Lung (tissue), 12 donors: ENCODE data around the gene GREB1L. TPM values are rescaled to one million over a fixed set of nuclear protein-coding genes. Genes with fewer than 3 reads are reported as not detected.

Source experiments
- ATAC-seq: fragments of 200-7000 bp; cut with Tn5 transposase; one replicate; pipeline ENCODE4 v1.9.1; 2020; ENCODE audit warnings: moderate number of reproducible peaks; ENCODE audit not compliant: insufficient read depth, low FRiP score
- DNase-seq, 3 donors: peaks; one replicate each; pipeline ENCODE4 v3.0.0-alpha.2; 2013 to 2017
- H3K27ac ChIP-seq, 2 donors: one replicate each; pipeline ENCODE4 v1.5.1; 2013; ENCODE audit warnings: mild to moderate bottlenecking in 2 of 2, moderate library complexity in 2 of 2, control low read depth in 1 of 2, inconsistent platforms in 1 of 2, low read depth in 1 of 2, low read length in 1 of 2
- H3K27me3 ChIP-seq, 3 donors: one replicate each; pipeline ENCODE4 v1.5.1; 2013; ENCODE audit warnings: low read length in 2 of 3; ENCODE audit not compliant: control insufficient read depth in 3 of 3, insufficient read depth in 3 of 3
- H3K36me3 ChIP-seq, 4 donors: one replicate each; pipeline ENCODE4 v1.5.1; 2013; ENCODE audit warnings: low read length in 4 of 4, mild to moderate bottlenecking in 1 of 4, moderate library complexity in 1 of 4; ENCODE audit not compliant: control insufficient read depth in 4 of 4, insufficient read depth in 4 of 4
- H3K4me1 ChIP-seq, 5 donors: one replicate each; pipeline ENCODE4 v1.5.1; 2013; ENCODE audit warnings: low read length in 5 of 5, mild to moderate bottlenecking in 2 of 5, moderate library complexity in 1 of 5; ENCODE audit not compliant: control insufficient read depth in 5 of 5, insufficient read depth in 5 of 5
- H3K4me3 ChIP-seq: one replicate; pipeline ENCODE4 v1.5.1; 2013; ENCODE audit warnings: mild to moderate bottlenecking, control low read depth, moderate library complexity
- H3K9ac ChIP-seq, 2 donors: one replicate each; pipeline ENCODE4 v1.5.1; 2013; ENCODE audit warnings: low read length in 2 of 2, control low read depth in 1 of 2; ENCODE audit not compliant: insufficient read depth in 1 of 2
- H3K9me3 ChIP-seq, 4 donors: one replicate each; pipeline ENCODE4 v1.5.1; 2013; ENCODE audit warnings: low read length in 3 of 4, mild to moderate bottlenecking in 1 of 4, moderate library complexity in 1 of 4; ENCODE audit not compliant: control insufficient read depth in 4 of 4, insufficient read depth in 3 of 4
- WGBS, 2 donors: extraction: QIAGEN DNeasy Blood & Tissue Kit; methylation state at CpG; one replicate each; pipeline ENCODE4 v1.1.7; 2013; 5-methylcytosine and 5-hydroxymethylcytosine counted together
- polyA plus RNA-seq, 2 donors: library from polyadenylated mRNA; stranded (reverse); fragments of 200-250 nt; gene quantifications; one replicate each; pipeline ENCODE4 v1.2.1, GENCODE V29; 2013
- total RNA-seq, 2 donors: library from RNA; depleted of rRNA in 1 of 2; stranded (reverse); fragments of >200 nt in 1 of 2; gene quantifications; one replicate each; pipeline ENCODE4 v1.2.1, GENCODE V29; 2014 to 2021
- TF ChIP-seq, protein P1 (sequence below): IDR thresholded peaks from 2 replicates; pipeline ENCODE4 v1.5.1; 2012; ENCODE audit warnings: mild to moderate bottlenecking; ENCODE audit errors: control extremely low read depth, extremely low read depth
- donor health status: control.
- donor health status: control.
- donor health status: Bipolar disorder and iron deficiency.
- donor health status: healthy.
- donor health status: DM: yes; HTN: yes; CAD: no.

The GREB1L gene
- total and polyA plus RNA-seq, 4 donors = 0.08 to 1.2 (median 0.41) TPM

DNA sequence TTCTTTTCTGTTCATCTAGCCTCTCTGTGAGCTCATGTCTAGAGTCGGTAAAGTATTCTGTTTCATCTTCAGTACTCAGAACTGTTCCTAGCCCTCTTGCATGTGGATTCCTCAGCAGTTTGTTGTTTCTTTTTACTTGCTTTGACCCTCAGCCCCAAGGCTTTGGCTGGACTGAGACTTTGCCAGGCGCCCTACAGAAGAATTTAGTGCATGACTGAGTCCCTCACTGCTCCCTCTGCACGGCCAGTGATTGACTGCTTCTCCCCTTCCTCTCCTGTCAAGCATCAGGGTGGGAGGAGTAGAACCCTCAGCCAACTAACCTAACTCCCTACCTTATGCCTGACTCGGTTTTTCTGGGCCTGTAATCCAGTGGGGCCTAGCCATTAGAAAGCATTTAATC lies 248.7 kb downstream of the GREB1L start:
- Histone ChIP-seq H3K27ac (no peak overlapping the region), H3K9me3 (no peaks in the 10 kb centered on the region), H3K36me3 (no peaks in the 10 kb centered on the region), H3K27me3 (no peaks in the 10 kb centered on the region), H3K4me3 (no peak overlapping the region), H3K4me1 (no peaks in the 10 kb centered on the region), H3K9ac (no peak overlapping the region)
- DNase-seq (no peak), ATAC-seq (no peak)
- TF ChIP-seq, protein P1, sequence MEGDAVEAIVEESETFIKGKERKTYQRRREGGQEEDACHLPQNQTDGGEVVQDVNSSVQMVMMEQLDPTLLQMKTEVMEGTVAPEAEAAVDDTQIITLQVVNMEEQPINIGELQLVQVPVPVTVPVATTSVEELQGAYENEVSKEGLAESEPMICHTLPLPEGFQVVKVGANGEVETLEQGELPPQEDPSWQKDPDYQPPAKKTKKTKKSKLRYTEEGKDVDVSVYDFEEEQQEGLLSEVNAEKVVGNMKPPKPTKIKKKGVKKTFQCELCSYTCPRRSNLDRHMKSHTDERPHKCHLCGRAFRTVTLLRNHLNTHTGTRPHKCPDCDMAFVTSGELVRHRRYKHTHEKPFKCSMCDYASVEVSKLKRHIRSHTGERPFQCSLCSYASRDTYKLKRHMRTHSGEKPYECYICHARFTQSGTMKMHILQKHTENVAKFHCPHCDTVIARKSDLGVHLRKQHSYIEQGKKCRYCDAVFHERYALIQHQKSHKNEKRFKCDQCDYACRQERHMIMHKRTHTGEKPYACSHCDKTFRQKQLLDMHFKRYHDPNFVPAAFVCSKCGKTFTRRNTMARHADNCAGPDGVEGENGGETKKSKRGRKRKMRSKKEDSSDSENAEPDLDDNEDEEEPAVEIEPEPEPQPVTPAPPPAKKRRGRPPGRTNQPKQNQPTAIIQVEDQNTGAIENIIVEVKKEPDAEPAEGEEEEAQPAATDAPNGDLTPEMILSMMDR = no peak
- 85 to 86% methylated on average over 4 of the region's 4 CpGs for WGBS, 2 donors

- 88 to 91% methylated on average over 12 of the region's 12 CpGs for WGBS, 2 donors
- Histone ChIP-seq H3K4me3 (no peak overlapping the region), H3K27ac (no peak overlapping the region), H3K9me3 (no peaks in the 10 kb centered on the region), H3K4me1 (no peaks in the 10 kb centered on the region), H3K27me3 (no peaks in the 10 kb centered on the region), H3K9ac (no peak overlapping the region), H3K36me3 (no peaks in the 10 kb centered on the region)
- TF ChIP-seq, protein P1 = no peak
- ATAC-seq (no peak), DNase-seq (no peak)
Observed at GRCh38 chr18:21496277-21496835, 254.3 kb downstream of the GREB1L start.

DNA sequence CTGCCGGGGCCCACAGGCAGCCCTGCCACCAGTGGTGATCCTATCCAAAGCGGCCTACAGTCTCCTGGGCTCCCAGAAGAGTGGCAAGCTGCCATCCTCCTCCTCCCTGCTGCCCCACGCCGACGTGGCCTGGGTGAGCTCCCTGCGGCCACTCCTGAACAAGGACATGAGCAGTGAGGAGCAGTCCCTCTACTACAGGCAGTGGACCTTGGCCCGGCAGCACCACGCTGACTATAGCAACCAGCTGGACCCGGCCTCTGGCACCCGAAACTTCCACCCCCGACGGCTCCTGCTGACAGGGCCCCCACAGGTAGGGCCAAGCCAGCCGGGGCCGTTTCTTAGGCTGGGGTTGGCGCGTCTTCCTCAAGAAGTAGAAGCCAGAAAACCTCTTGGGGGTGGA lies 258.0 kb downstream of the GREB1L start:
- no peak overlapping the region for H3K27ac ChIP-seq
- no peak for ATAC-seq
- no peaks in the 10 kb centered on the region for H3K4me1 ChIP-seq
- H3K4me3 ChIP-seq = no peak overlapping the region
- H3K9ac ChIP-seq = no peak overlapping the region
- no peak for DNase-seq
- WGBS, 2 donors = 89 to 93% methylated on average over 16 of the region's 16 CpGs
- TF ChIP-seq, protein P1 = no peak
- H3K27me3 ChIP-seq = no peaks in the 10 kb centered on the region
- H3K36me3 ChIP-seq = no peaks in the 10 kb centered on the region
- no peaks in the 10 kb centered on the region for H3K9me3 ChIP-seq

- Histone ChIP-seq H3K27ac (no peak overlapping the region), H3K4me1 (no peaks in the 10 kb centered on the region), H3K9ac (no peak overlapping the region), H3K9me3 (no peaks in the 10 kb centered on the region), H3K4me3 (no peak overlapping the region), H3K27me3 (no peaks in the 10 kb centered on the region), H3K36me3 (no peaks in the 10 kb centered on the region)
- WGBS, 2 donors = 88 to 91% methylated on average over 7 of the region's 7 CpGs
- TF ChIP-seq, protein P1 = no peak
- no peak for ATAC-seq
- no peak for DNase-seq
Observed at GRCh38 chr18:21502661-21503060, 260.6 kb downstream of the GREB1L start.
